Endodermal cell (in vitro differentiated cells): ENCODE measurements around the gene PGGHG. TPM values are rescaled to one million over a fixed set of nuclear protein-coding genes. Genes with fewer than 3 reads are reported as not detected.
A peak's percentile ranks its signal among the peaks of the same experiment; 100 is the strongest.
"Not testable (repeated sequence)": the region's sequence is repeated elsewhere in the genome, so short reads cannot be mapped to it uniquely, and the experiment has no call there.

Experiments
- DNase-seq: peaks from one replicate; pipeline ENCODE4 v3.0.0-alpha.2; 2017
- H3K27ac ChIP-seq: 2 replicates; pipeline ENCODE4 v1.5.1; 2013; ENCODE audit warnings: mild to moderate bottlenecking, low read depth, low read length, moderate library complexity
- H3K27me3 ChIP-seq: 2 replicates; pipeline ENCODE4 v1.6.1; 2013; ENCODE audit warnings: mild to moderate bottlenecking, low read length, moderate library complexity; ENCODE audit not compliant: insufficient read depth, control insufficient read depth, poor library complexity, severe bottlenecking
- H3K36me3 ChIP-seq: 2 replicates; pipeline ENCODE4 v1.7.0; 2013; ENCODE audit warnings: mild to moderate bottlenecking, low read length, moderate library complexity; ENCODE audit not compliant: control insufficient read depth, insufficient read depth
- H3K4me1 ChIP-seq: one replicate; pipeline ENCODE4 v1.7.0; 2013; ENCODE audit warnings: low read length; ENCODE audit not compliant: control insufficient read depth, insufficient read depth
- H3K4me3 ChIP-seq: 2 replicates; pipeline ENCODE4 v1.5.1; 2013; ENCODE audit warnings: mild to moderate bottlenecking, low read length, moderate library complexity
- H3K9ac ChIP-seq: 2 replicates; pipeline ENCODE4 v1.6.1; 2013; ENCODE audit warnings: mild to moderate bottlenecking, low read length, moderate library complexity; ENCODE audit not compliant: poor library complexity, severe bottlenecking; ENCODE audit errors: extremely low read depth
- H3K9me3 ChIP-seq: 2 replicates; pipeline ENCODE4 v1.6.1; 2013; ENCODE audit warnings: mild to moderate bottlenecking, low read length, moderate library complexity; ENCODE audit not compliant: control insufficient read depth
- H3K27ac Mint-ChIP-seq: 2 replicates; pipeline ENCODE4 v1.8.0; 2020; ENCODE audit warnings: mixed read lengths
- H3K27me3 Mint-ChIP-seq: 2 replicates; pipeline ENCODE4 v1.8.0; 2021; ENCODE audit warnings: mild to moderate bottlenecking, mixed read lengths; ENCODE audit not compliant: insufficient read depth
- H3K36me3 Mint-ChIP-seq: 2 replicates; pipeline ENCODE4 v1.8.0; 2020; ENCODE audit warnings: low read depth, mixed read lengths
- H3K4me1 Mint-ChIP-seq: 2 replicates; pipeline ENCODE4 v1.8.0; 2020; ENCODE audit warnings: mixed read lengths
- H3K4me3 Mint-ChIP-seq: 2 replicates; pipeline ENCODE4 v1.8.0; 2020; ENCODE audit warnings: mild to moderate bottlenecking, moderate library complexity, mixed read lengths
- H3K9me3 Mint-ChIP-seq: 2 replicates; pipeline ENCODE4 v1.8.0; 2020; ENCODE audit warnings: mild to moderate bottlenecking, mixed read lengths
- CTCF ChIP-seq: fragments of 200-600 bp; sonication (generic); conservative IDR thresholded peaks from 2 replicates; pipeline ENCODE4 v1.5.0; 2021; ENCODE audit warnings: antibody characterized with exemption, mild to moderate bottlenecking
- WGBS, 2 experiments: methylation state at CpG; one replicate each; pipeline versions ENCODE4 v1.1.5 to v1.1.7; 2013; ENCODE audit warnings: missing lambda C conversion rate in 2 of 2, mixed read lengths in 1 of 2; ENCODE audit not compliant: insufficient coverage in 1 of 2, insufficient read length in 1 of 2; 5-methylcytosine and 5-hydroxymethylcytosine counted together
- total RNA-seq, 2 donors: library from RNA; stranded (reverse); fragmentation: NEBNext Ultra II Directional in 1 of 2; extraction: Animal tissue kit (Norgen Biotek cat#: 25700) in 1 of 2; gene quantifications; 2 replicates in 1 of 2; 3 replicates in 1 of 2; pipeline ENCODE4 v1.2.1, GENCODE V29; 2021

The PGGHG gene
- total RNA-seq, 2 donors from 2014 or later = 129 to 186 TPM

- Mint-ChIP-seq H3K27ac (peak overlapping the region; percentile 1), H3K4me3 (peak overlapping the region; percentile 69), H3K4me1 (peaks cover 53% of the 10 kb centered on the region)
- H3K27me3 ChIP-seq, H3K36me3 ChIP-seq, H3K36me3 Mint-ChIP-seq, H3K9me3 ChIP-seq, H3K27me3 Mint-ChIP-seq, H3K9ac ChIP-seq, H3K27ac ChIP-seq, H3K9me3 Mint-ChIP-seq: not testable (repeated sequence)
- 81 to 85% methylated on average over 12 to 23 of the region's 24 CpGs for WGBS, 2 experiments
- peak; percentile 66 for DNase-seq
- H3K4me3 ChIP-seq = peak overlapping the region; percentile 70
- H3K4me1 ChIP-seq = peaks cover 13% of the 10 kb centered on the region
These were observed 20.1 kb downstream of the PGGHG start for GRCh38 chr11:308740-309665.

GRCh38 chr11:309979-310572 lies 21.1 kb downstream of the PGGHG start:
- H3K4me3 Mint-ChIP-seq = peak overlapping the region; percentile 69
- not testable (repeated sequence) for H3K9me3 Mint-ChIP-seq, H3K27me3 Mint-ChIP-seq, H3K36me3 ChIP-seq, H3K36me3 Mint-ChIP-seq, H3K27ac ChIP-seq, H3K27me3 ChIP-seq, H3K9ac ChIP-seq, H3K9me3 ChIP-seq
- 40 to 53% methylated on average over 2 to 3 of the region's 18 CpGs for WGBS, 2 experiments
- peaks cover 52% of the 10 kb centered on the region for H3K4me1 Mint-ChIP-seq
- H3K27ac Mint-ChIP-seq = peak overlapping the region; percentile 26
- peaks cover 13% of the 10 kb centered on the region for H3K4me1 ChIP-seq
- DNase-seq = peak; percentile 73
- H3K4me3 ChIP-seq = peak overlapping the region; percentile 70

- H3K4me3 ChIP-seq = peak overlapping the region; percentile 66
- WGBS, 2 experiments = 12% methylated on average over 5 of the region's 71 CpGs; no CpG with 5 or more reads in 1 of the 2 experiments
- H3K9ac ChIP-seq, H3K9me3 Mint-ChIP-seq, H3K27me3 ChIP-seq, H3K36me3 Mint-ChIP-seq, H3K27ac ChIP-seq, H3K27me3 Mint-ChIP-seq, DNase-seq, H3K9me3 ChIP-seq: not testable (repeated sequence)
- H3K36me3 ChIP-seq = peaks cover 11% of the 10 kb centered on the region
- peaks cover 42% of the 10 kb centered on the region for H3K4me1 Mint-ChIP-seq
- peaks cover 13% of the 10 kb centered on the region for H3K4me1 ChIP-seq
- peak overlapping the region; percentile 80 for H3K27ac Mint-ChIP-seq
- peak overlapping the region; percentile 64 for H3K4me3 Mint-ChIP-seq
These were observed 22.3 kb downstream of the PGGHG start for GRCh38 chr11:311013-311748.

- 48 to 68% methylated on average over 4 to 12 of the region's 14 CpGs for WGBS, 2 experiments
- peaks cover 13% of the 10 kb centered on the region for H3K4me1 ChIP-seq
- peaks cover 11% of the 10 kb centered on the region for H3K36me3 ChIP-seq
- Mint-ChIP-seq H3K9me3 (no peaks in the 10 kb centered on the region), H3K36me3 (peaks cover 13% of the 10 kb centered on the region), H3K4me3 (peak overlapping the region; percentile 94), H3K27ac (peak overlapping the region; percentile 80), H3K4me1 (peaks cover 40% of the 10 kb centered on the region), H3K27me3 (no peaks in the 10 kb centered on the region)
- H3K27me3 ChIP-seq = no peaks in the 10 kb centered on the region
- peak; percentile 75 for DNase-seq
- no peak for TF ChIP-seq CTCF
- H3K9ac ChIP-seq = no peak overlapping the region
- H3K9me3 ChIP-seq = no peaks in the 10 kb centered on the region
- H3K27ac ChIP-seq = no peak overlapping the region
- H3K4me3 ChIP-seq = peak overlapping the region; percentile 100
These were observed 23.3 kb downstream of the PGGHG start for GRCh38 chr11:312092-312816.
